Thyroid gland (tissue), 4 donors: ENCODE measurements around the gene VWCE.
"Not testable (repeated sequence)": the region's sequence is repeated elsewhere in the genome, so short reads cannot be mapped to it uniquely, and the experiment has no call there.

Source experiments
- CTCF ChIP-seq, 6 experiments: fragments of 200-600 bp in 3 of 6; fragments of 450-650 bp in 3 of 6; sonication (generic) in 3 of 6; IDR thresholded peaks; one replicate each; pipeline ENCODE4 v1.5.1; 2016 to 2019; ENCODE audit warnings: antibody characterized with exemption in 6 of 6, mild to moderate bottlenecking in 2 of 6, inconsistent platforms in 1 of 6, moderate library complexity in 1 of 6
- POLR2A ChIP-seq, 2 donors: fragments of 450-650 bp; IDR thresholded peaks; one replicate each; pipeline ENCODE4 v1.6.1; 2017; ENCODE audit warnings: antibody characterized with exemption in 2 of 2, mild to moderate bottlenecking in 2 of 2, moderate library complexity in 1 of 2

DNA sequence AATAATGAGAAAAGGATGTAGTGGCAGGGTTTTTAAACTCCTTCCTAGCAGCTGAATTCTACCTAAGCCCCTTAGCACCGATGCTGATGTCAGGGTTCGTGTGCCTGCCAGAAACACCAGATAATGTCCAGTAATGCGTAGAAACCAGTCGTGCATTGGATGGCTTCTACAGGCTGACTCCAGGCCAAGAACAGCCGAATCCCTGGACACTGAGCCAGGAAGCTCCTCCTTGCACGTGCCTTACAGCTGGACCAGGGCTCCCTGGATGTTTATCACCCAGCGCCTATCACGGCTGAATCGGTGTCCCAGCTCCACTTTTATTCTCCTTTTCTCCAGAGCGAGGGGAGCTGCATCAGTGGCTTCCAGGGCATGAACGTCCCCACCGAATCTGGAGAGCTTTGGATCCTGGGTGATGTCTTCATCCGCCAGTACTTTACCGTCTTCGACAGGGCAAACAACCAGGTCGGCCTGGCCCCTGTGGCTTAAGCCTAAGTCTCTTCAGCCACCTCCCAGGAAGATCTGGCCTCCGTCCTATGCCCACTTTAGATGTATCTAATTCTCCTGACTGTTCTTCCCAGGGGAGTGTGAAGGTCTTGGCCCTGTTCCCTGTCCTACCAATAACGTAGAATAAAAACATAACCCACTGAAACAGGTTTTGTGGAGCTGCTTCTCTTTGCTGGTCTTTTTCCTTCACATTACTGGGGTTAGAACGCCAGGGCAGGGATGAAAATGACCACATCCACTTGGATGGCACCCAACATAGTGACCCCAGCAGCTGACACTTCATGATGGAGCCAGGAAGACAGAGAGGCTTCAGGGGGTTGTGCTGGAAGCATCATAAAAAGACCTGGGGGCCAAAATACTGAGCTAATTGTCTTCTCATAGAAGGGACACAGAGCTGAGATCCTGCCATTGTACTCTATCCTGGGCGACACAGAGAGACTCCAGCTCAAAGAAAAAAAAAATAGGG lies 44.0 kb downstream of the VWCE start:
- TF ChIP-seq CTCF, POLR2A (IDR thresholded peaks at IDR 0.05): not testable (repeated sequence)
